Mesothelial cell of epicardium (in vitro differentiated cells): ENCODE results near the gene UTY. TPM values are rescaled to one million over a fixed set of nuclear protein-coding genes. Genes with fewer than 3 reads are reported as not detected.

Source experiments
- DNase-seq, 2 experiments: peaks; one replicate each; pipeline ENCODE4 v3.0.0; 2021; ENCODE audit warnings: low spot score in 2 of 2; ENCODE audit not compliant: unreplicated experiment in 2 of 2
- H3K27ac Mint-ChIP-seq: 2 replicates; pipeline ENCODE4 v1.8.0; 2021; ENCODE audit warnings: mixed read lengths
- H3K27me3 Mint-ChIP-seq: 2 replicates; pipeline ENCODE4 v1.8.0; 2021; ENCODE audit warnings: low read depth, mixed read lengths
- H3K36me3 Mint-ChIP-seq: 2 replicates; pipeline ENCODE4 v1.8.0; 2021; ENCODE audit warnings: mixed read lengths
- H3K4me1 Mint-ChIP-seq: 2 replicates; pipeline ENCODE4 v1.8.0; 2021; ENCODE audit warnings: mixed read lengths
- H3K4me3 Mint-ChIP-seq: 2 replicates; pipeline ENCODE4 v1.8.0; 2021; ENCODE audit warnings: mild to moderate bottlenecking, moderate library complexity, mixed read lengths
- H3K9me3 Mint-ChIP-seq: 2 replicates; pipeline ENCODE4 v1.8.0; 2021; ENCODE audit warnings: mixed read lengths
- total RNA-seq: library from RNA; stranded (reverse); gene quantifications from 3 replicates; pipeline ENCODE4 v1.2.1, GENCODE V29; 2021
- TF ChIP-seq, protein P1 (sequence below): fragments of 200-600 bp; sonication (generic); IDR thresholded peaks from one replicate; pipeline ENCODE4 v1.5.0; 2021; ENCODE audit warnings: antibody characterized with exemption; ENCODE audit not compliant: unreplicated experiment

The UTY gene
- total RNA-seq, 1 donor from 2014 or later, result not detected

DNA sequence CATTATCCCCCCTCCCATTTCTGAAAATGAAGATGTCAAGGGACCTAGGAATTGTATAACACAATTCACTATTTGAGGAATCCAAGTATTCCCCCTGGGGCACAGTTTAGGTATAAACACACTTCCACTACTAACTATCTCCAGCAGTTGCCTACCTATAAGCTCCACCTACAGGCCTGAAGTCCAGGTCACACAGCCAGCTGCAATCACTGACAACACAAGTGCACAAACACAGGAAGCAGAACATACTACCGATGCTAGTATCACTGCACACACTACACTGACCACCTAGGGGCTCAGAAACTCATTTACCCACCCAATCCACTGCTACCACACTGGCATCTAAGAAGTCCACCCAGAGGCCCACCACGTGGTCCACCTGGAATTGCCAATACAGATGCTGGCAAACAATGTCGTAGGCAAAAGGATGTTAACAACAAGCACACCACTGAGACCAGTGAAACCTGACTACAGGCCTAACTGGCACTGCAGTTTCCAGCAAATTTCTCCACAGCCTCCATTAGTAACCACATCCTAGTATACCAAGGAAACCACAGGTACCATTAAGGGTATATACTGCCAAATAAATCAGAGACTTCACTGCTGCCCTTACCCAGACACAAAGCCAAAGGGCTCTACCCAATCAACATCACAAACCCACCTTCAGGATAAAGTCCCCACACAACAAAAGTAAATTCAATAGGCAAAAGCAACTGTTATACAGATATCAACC, 47.4 kb downstream of the UTY start:
- DNase-seq, result no peak
- H3K36me3 Mint-ChIP-seq, result no peaks in the 10 kb centered on the region
- H3K4me1 Mint-ChIP-seq, result no peaks in the 10 kb centered on the region
- no peak overlapping the region for H3K27ac Mint-ChIP-seq
- H3K9me3 Mint-ChIP-seq, result no peaks in the 10 kb centered on the region
- no peaks in the 10 kb centered on the region for H3K27me3 Mint-ChIP-seq
- TF ChIP-seq, protein P1, sequence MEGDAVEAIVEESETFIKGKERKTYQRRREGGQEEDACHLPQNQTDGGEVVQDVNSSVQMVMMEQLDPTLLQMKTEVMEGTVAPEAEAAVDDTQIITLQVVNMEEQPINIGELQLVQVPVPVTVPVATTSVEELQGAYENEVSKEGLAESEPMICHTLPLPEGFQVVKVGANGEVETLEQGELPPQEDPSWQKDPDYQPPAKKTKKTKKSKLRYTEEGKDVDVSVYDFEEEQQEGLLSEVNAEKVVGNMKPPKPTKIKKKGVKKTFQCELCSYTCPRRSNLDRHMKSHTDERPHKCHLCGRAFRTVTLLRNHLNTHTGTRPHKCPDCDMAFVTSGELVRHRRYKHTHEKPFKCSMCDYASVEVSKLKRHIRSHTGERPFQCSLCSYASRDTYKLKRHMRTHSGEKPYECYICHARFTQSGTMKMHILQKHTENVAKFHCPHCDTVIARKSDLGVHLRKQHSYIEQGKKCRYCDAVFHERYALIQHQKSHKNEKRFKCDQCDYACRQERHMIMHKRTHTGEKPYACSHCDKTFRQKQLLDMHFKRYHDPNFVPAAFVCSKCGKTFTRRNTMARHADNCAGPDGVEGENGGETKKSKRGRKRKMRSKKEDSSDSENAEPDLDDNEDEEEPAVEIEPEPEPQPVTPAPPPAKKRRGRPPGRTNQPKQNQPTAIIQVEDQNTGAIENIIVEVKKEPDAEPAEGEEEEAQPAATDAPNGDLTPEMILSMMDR, result no peak
- H3K4me3 Mint-ChIP-seq, result no peak overlapping the region

DNA sequence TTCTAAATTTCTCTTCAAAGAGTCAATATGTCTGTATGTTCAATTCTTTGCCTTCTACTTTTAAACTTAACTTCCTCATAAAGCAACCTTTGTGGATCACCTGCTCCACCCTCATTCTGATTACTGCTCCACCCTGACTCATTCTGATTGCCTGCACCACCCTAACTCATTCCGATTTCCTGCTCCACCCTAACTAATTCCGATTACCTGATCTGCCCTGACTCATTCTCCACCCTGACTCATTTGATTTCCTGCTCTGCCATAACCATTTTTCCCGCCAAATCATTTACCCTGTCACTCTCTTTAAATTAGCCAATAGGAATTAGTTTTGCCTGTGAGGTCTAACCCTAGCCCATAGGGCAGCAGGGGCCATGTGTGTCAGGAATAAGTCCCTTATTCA, 50.3 kb downstream of the UTY start:
- Mint-ChIP-seq H3K27me3 (no peaks in the 10 kb centered on the region), H3K27ac (no peak overlapping the region), H3K9me3 (no peaks in the 10 kb centered on the region), H3K4me1 (no peaks in the 10 kb centered on the region), H3K4me3 (no peak overlapping the region), H3K36me3 (no peaks in the 10 kb centered on the region)
- DNase-seq, result no peak
- TF ChIP-seq, protein P1, result no peak

DNA sequence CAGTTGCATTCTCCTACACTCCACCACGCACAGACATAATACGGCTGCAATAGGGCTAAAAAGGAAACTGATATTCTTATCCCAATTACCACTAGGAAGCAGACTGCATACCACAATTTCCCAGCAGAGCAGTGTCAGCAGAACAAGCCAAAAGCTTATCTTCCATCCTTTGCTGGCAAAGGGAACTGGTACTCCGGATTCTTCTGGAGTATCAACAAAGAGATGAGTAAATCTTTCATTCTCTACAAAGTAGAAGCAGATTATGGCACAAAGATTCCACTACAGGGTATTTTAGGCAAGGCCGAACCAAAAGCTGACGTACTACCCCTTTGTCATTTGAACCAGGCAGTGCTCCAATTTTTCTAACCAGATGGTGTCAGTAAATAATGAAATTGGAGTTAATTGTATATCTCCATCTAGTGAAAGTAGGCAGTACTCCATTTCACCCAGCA, 56.5 kb downstream of the UTY start:
- no peaks in the 10 kb centered on the region for H3K27me3 Mint-ChIP-seq
- H3K9me3 Mint-ChIP-seq, result no peaks in the 10 kb centered on the region
- H3K4me3 Mint-ChIP-seq, result no peak overlapping the region
- no peak for DNase-seq
- H3K27ac Mint-ChIP-seq, result no peak overlapping the region
- no peaks in the 10 kb centered on the region for H3K36me3 Mint-ChIP-seq
- H3K4me1 Mint-ChIP-seq, result no peaks in the 10 kb centered on the region
- TF ChIP-seq, protein P1, result no peak

DNA sequence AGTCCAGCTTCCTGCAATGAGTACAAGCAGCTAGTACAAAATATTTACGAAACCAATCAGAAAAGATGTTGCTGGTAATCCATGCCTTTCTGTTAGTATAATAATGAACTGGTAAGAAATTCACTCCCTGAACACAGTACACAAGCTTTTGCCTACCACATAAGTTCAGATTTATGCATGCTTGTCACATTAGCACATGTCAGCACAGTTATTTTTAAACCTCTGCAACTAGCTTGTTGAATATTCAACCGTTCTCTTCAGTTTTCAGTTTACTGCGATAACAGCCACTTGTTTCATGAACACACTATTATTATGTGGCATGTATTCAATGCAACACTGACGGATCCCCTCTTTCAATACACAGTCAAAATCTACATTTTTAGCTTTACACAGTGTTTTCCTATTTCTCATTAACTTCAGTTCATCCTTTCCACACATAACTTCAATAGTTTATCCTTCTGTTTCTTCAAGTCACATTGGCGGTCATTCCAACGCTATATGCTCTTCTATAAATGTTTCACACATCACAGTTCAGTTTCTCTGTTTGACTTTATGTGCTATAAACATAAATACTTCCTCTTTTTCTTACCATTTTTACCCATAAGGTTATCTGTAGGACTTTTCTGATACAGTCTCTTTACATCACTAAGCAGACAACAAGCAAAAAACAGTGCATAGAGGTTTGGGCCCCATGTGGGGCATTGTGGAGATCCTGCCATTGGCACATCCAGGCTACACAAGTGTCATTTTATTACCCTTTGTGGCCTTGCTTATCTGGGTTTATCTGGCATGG, 62.8 kb downstream of the UTY start:
- Mint-ChIP-seq H3K27me3 (no peaks in the 10 kb centered on the region), H3K36me3 (no peaks in the 10 kb centered on the region), H3K9me3 (no peaks in the 10 kb centered on the region), H3K4me1 (no peaks in the 10 kb centered on the region), H3K27ac (no peak overlapping the region), H3K4me3 (no peak overlapping the region)
- TF ChIP-seq, protein P1, result no peak
- no peak for DNase-seq

DNA sequence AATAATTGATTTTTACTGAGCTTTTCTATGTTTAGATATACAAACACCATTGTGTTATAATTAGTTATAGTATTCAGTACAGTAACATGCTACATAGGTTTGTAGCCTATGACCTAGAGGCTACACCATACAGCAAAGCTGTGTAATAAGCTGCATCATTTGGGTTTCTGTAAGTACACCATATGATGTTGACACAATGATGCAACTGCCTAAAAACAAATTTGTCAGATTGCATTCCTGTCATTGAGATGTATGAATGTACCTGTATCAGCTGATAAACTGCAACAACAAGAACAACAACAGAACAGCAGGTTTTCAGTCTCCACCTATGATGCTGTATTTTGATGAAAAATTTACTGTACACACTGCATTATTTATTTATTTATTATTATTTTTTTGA, 64.3 kb downstream of the UTY start:
- Mint-ChIP-seq H3K36me3 (no peaks in the 10 kb centered on the region), H3K9me3 (no peaks in the 10 kb centered on the region), H3K4me3 (no peak overlapping the region), H3K27me3 (no peaks in the 10 kb centered on the region), H3K27ac (no peak overlapping the region), H3K4me1 (no peaks in the 10 kb centered on the region)
- TF ChIP-seq, protein P1, result no peak
- no peak for DNase-seq
